NCI-H146 treated with DMSO at 0.1 percent for 48 hours (cell line): ENCODE results near the gene CHD6.

Experiments
- DNase-seq: peaks from one replicate; lab custom pipeline; 2025; ENCODE audit not compliant: unreplicated experiment; lab: John Stamatoyannopoulos, UW

Gene CHD6

GRCh38 chr20:41358230-41358629, 259.9 kb downstream of the CHD6 start:
- no peak for DNase-seq

- DNase-seq, result no peak
Measured at GRCh38 chr20:41357424-41358163, 260.6 kb downstream of the CHD6 start.

DNA sequence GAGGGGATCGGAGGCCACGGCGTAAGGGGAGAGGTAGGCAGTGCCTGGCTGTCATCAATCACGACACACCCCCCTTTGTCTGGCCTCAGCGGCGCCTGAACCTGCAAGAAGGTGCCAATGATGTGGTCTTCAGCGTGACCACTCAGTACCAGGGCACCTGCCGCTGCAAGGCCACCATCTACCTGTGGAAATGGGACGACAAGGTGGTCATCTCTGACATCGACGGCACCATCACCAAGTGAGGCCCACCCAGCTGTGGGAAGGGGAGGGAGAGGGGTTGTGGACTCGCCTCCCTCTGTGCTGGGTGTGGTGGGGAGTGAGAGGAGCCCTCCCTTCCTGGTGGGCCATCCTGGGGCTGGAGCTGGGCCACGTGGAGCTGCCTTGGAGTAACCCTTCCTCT, 261.2 kb downstream of the CHD6 start:
- no peak for DNase-seq

DNA sequence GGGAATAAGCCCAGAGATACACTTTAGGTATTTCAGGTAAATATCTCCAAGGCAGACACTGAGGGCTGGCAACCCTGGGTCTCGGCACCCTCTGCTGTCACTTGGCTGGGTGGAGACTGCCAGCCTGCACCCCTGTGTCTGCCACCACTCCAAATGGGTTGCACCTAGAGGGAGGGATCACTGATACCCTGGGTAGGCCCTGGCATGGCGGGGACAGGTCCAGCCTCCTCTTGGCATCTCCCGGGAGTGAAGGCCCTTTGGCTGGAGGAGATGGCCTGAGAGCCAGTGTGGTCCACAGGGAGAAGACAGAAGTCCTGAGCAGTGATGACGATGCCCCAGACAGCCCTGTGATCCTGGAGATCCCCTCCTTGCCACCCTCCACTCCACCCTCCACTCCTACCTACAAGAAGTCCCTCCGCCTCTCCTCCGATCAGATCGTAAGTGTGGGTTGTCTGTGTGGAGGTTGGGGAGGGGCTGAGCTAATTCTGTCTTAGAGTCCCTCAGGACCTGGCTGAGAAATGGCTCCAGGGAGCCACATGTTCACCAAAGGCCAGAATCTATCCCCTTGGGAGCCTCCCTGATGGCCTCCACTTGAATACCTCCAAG, 262.5 kb downstream of the CHD6 start:
- DNase-seq, result no peak

- no peak for DNase-seq
Measured at GRCh38 chr20:41355192-41355591, 263.0 kb downstream of the CHD6 start.

GRCh38 chr20:41353530-41353929, 264.6 kb downstream of the CHD6 start:
- no peak for DNase-seq

- no peak for DNase-seq
Measured at GRCh38 chr20:41352666-41353065, 265.5 kb downstream of the CHD6 start.

- no peak for DNase-seq
Measured at GRCh38 chr20:41352106-41352505, 266.1 kb downstream of the CHD6 start.
